ENCODE results near the gene ZNF691. TPM values are rescaled to one million over a fixed set of nuclear protein-coding genes. Genes with fewer than 3 reads are reported as not detected.
"Not testable (repeated sequence)": the region's sequence is repeated elsewhere in the genome, so short reads cannot be mapped to it uniquely, and the experiment has no call there.

ZNF691 gene
- polyA plus RNA-seq, 1 donor: 10.8 TPM

DNA sequence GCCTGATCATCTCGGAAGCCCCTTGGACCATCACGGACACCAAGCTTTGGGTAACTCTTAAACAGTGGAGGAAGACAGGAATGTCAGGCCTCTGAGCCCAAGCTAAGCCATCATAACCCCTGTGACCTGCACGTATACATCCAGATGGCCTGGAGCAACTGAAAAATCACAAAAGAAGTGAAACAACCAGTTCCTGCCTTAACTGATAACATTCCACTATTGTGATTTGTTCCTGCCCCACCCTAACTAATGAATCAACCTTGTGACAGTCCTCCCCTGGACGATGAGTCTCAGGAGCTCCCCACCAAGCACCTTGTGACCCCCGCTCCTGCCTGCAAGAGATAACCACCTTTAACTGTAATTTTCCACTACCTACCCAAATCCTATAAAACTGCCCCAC is 13.0 kb downstream of the ZNF691 start:
- not testable (repeated sequence) for DNase-seq (ENCODE audit: low read depth)

DNA sequence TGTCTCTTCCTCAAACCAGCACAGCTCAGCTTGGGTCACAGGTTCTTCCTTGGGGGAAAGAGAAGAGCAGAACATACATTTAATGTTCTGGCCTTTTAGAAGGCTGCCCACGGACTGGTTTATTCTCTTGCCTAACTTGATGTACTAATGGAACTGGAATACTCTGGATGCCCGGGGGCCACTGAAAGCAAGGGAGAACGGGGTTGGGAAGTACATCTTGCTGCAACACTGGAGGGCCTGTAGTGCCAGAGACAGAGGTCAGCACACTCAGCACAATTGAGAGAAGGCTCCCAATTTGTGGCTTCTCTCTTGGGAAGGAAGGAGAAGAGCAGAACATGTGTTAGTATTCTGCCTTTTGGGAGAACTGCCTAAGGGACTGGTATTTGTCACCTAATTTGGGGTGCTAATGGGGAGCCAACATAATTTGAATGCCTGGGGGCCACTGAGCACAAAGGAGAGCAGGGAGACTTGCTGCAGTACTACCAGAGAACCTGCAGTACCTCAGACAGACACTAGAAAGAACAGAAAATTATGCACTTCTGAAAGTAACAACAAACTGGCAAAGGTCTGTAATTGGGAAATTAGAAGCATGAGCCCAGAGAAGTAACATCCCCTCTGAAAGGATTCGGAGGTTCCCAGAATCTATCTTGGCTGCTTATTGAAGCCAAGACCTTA is 14.1 kb downstream of the ZNF691 start:
- no peak for DNase-seq (ENCODE audit: low read depth)

DNA sequence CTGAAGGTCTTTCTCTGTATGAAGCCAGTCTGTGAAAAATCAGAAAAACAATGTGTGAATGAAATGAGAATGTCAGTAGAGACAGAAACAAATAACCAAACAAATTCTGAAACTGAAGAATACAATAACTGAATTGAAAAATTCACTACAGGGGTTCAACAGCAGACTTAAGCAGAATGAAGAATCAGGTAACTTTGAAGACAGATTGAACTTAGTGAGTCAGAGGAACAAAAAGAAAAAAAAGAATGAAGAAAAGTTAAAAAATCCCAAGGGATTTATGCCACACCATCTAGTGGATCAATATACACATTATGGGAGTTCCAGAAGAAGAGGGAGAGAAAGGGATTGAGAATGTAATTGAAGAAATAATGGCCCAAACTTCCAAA is 14.6 kb downstream of the ZNF691 start:
- no peak for DNase-seq (ENCODE audit: low read depth)

DNA sequence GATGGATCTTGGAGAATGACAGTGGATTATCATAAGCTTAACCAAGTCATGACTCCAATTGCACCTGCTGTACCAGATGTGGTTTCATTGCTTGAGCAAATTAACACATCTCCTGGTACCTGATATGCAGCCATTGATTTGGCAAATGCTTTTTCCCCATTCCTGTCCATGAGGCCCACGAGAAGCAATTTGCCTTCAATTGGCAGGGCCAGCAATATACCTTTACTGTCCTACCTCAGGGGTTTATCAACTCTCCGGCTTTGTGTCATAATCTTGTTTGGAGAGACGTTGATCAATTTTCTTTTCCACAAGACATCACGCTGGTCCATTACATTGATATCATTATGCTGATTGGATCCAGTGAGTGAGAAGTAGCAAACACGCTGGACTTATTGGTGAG is 20.1 kb downstream of the ZNF691 start:
- DNase-seq (ENCODE audit: low read depth): no peak

DNA sequence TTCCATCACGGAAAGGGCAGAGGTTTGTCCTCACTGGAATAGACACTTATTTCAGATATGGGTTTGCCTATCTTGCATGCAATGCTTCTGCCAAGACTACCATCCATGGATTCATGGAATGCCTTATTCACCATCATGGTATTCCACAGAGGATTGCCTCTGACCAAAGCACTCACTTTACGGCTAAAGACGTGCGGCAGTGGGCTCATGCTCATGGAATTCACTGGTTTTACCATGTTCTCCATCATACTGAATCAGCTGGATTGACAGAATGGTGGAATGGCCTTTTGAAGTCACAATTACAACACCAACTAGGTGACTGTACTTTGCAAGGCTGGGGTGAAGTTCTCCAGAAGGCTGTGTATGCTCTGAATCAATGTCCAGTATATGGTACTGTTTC is 22.1 kb downstream of the ZNF691 start:
- not testable (repeated sequence) for DNase-seq (ENCODE audit: low read depth)

DNA sequence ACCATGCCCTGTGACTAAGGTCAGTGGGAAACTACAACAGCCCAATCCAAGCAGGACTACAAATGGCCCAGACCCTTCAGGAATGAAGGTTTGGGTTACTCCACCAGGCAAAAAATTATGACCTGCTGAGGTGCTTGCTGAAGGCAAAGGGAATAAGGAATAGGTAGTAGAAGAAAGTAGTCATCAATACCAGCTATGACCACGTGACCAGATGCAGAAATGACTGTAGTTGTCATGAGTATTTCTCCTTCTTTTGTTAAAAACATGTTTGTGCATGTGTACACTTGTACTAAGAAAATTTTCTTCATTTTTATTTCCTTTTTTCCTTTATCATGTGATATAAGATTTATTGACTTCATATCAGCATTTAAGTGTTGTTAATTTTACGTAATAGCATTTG is 22.8 kb downstream of the ZNF691 start:
- not testable (repeated sequence) for DNase-seq (ENCODE audit: low read depth)

DNA sequence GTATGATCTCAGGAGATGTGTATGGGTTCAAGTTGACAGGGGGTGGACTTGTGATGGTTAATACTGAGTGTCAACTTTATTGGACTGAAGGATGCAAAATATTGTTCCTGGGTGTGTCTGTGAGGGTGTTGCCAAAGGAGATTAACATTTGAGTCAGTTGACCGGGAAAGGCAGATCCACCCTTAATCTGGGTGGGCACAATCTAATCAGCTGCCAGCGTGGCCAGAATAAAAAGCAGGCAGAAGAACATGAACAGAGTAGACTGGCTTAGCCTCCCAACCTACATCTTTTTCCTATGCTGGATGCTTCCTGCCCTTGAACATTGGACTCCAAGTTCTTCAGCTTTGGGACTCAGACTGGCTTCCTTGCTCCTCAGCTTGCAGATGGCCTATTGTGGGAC is 23.3 kb downstream of the ZNF691 start:
- not testable (repeated sequence) for DNase-seq (ENCODE audit: low read depth)

DNA sequence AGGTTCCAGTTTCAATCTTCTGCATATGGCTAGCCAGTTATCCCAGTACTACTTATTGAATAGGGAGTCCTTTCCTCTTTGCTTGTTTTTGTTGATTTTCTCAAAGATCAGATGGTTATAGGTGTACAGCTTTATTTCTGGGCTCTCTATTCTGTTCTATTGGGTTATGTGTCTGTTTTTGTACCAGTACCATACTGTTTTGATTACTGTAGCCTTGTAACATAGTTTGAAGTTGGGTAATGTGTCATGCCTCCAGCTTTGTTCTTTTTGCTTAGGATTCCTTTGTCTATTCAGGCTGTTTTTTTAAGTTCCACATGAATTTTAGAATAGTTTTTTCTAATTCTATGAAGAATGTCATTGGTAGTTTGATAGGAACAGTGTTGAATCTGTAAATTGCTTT is 26.7 kb downstream of the ZNF691 start:
- DNase-seq (ENCODE audit: low read depth): not testable (repeated sequence)

DNA sequence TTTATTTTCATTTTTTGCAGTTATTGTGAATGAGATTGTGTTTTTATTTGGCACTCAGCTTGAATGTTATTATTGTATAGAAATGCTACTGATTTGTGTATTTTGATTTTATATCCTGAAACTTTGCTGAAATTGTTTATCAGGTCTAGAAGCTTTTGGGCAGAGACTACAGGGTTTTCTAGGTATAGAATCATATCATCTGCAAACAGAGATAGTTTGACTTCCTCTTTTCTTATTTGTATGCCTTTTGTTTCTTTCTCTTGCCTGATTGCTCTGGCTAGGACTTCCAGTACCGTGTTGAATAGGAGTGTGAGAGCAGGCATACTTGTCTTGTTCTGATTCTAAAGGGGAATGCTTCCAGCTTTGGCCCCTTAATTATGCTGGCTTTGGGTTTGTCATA is 27.3 kb downstream of the ZNF691 start:
- DNase-seq (ENCODE audit: low read depth): no peak

DNA sequence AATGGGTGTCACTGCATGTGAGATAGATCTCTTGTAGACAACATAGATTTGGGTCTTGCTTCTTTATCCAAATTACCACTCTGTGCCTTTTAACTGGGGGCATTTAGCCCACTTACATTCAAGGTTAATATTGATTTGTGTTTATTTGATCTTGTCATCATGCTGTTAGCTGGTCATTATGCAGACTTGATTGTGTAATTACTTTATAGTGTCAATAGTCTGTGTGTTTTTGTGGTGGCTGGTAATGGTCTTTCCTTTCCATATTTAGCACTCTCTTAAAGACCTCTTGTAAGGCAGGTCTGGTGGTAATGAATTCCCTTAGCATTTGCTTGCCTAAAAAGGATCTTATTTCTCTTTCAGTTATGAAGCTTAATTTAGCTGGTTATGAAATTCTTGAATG is 29.6 kb downstream of the ZNF691 start:
- DNase-seq (ENCODE audit: low read depth): no peak

DNA sequence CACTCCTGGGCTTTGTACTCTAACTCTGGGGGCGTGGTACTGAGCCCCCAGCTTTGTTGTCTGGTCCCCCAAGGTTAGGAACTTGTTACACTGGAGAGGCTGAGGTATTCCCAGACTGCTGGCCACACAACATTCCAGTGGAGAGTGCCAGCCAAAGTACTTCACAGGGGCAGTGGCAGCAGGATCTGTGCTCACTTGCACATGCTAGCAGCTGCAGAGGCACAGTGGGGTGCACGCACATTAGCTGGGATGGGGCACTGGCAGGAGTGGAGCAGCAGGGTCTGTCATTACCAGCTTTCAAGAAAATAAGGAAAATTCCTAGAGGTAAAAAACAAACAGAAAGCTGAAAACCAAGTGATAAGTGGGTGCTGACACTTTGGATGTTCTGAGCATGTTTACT is 31.0 kb downstream of the ZNF691 start:
- DNase-seq (ENCODE audit: low read depth): no peak

DNA sequence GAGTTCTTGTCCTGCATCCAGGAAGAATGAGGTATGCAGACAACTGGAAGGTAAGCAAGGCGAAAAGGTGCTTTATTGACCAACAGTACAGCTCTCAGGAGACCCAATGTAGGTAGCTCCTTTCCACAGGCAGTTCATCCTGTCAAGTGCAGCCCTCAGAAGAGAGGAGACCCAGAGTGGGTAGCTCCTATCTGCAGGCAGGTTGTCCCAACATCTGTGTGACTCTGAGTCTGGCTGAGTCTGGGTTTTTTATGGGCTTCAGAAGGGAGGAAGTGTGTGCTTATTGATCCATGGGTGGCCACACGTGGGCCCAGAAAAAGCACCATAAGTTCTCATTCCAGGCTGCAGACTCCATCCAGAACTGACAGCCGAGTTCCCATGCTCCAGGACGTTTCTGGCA is 34.0 kb downstream of the ZNF691 start:
- no peak for DNase-seq (ENCODE audit: low read depth)

DNA sequence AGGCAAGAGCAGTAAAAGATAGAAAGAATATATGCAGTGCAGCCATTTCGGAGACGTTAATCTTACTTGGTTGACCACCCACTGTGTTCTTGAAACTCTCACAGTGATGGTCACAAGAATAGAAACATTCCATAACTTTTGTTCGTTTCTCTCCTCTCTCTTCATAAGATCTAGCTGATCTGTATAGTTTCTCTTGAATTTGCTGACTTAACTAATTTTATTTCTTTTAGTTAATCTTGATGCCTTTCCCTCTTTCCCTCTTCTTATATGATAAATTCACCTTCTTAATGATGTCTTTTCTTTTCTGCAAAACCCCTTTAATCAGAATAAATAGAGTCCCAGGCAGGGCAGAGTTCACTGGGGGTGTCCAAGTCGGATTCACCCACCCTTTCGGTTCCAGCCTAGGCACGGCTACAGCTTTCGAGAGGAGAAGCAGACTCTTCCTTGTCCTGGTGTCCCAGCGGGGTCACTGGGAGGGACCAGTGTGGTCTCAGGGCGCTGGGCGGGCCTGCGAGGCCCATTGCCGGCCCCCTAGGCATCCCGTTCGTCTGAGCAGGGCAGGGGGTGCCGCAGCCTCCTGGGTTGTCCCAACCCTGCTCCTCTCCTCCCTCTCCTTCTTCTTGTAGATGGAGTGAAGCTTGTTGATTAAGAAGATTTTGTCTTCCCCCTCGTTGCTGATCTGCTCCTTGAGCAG is 39.8 kb downstream of the ZNF691 start:
- DNase-seq (ENCODE audit: low read depth): no peak

DNA sequence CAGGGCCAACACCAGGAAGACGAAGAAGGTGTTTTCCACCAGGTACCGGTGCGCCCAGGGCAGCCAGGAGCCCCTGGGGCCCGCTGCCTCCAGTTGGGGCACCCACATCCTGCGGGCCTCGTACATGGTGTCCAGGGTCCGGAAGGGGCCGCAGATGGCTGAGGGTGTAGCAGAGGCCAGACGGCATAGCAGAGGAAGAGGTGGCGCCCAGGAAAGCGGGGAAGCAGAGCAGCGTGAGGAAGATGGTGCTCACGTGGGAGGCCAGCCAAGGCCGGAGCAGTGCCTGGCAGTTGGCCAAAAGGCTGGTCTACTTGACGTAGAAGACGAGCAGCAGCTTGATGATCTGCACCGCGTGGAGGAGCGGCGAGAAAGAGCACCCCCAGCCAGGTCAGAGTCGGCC is 40.4 kb downstream of the ZNF691 start:
- no peak for DNase-seq (ENCODE audit: low read depth)

DNA sequence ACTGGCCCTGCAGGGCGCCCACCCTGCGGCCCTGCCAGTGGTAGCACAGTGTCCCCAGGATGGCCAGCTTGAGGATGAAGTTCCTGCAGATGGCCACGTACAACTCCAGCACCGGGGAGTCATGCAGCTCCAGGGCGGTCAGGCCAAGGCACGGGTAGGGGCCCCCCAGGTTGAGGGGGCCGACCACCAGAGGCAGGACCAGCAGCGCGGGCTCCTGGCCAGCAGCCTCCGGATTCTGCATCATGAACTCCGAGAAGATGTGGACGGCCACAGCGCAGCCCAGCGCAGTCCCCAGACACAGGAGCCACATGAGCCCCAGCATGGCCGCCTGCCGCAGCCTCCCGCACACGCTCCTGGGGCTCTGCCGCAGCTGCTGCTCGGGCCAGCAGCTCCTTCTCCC is 41.0 kb downstream of the ZNF691 start:
- DNase-seq (ENCODE audit: low read depth): no peak

DNA sequence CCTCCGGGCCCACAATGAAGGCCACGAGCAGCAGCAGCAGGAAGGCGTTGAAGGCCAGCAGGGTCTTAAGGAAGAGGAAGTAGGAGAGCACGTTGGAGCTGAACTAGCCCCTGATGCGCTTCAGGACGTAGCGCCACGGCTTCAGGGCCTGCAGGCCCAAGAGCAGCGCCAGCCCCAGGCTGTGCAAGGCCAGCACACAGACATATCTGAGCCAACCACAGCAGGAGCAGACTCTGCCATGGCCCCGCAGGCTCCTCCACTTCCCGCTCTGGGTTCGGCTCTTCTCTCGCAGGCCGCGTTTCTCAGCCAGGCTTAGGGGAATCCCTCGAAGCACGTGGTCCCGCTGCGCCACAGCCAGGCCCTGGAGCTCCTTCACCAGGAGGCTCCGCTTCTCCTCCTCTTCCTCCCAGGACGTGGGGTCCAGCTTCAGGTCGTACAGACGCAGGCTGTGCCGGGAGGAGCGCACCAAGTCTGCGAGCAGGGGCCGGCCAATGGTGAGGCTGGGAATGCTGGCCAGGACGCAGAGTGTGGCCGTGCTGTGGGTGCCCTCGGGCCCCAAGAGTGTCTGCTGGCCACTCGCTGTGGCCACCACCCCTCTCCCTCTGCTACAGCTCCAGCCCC is 41.7 kb downstream of the ZNF691 start:
- no peak for DNase-seq (ENCODE audit: low read depth)

DNA sequence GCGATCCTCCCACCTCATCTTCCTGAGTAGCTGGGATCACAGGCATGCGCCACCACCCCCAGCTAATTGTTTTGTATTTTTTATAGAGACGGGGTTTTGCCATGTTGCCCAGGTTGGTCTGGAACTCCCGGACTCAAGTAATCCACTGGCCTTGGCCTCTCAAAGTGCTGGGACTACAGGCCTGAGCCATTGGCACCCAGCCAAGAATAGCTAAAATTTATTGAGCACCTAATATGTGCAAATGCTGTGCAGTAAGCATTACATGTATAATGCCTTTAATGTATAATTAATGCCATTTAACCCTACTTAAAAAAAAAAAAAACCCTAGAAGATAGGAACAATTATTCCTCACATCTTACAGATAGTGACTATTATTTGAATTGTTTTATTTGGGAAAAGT is 42.9 kb downstream of the ZNF691 start:
- no peak for DNase-seq (ENCODE audit: low read depth)

DNA sequence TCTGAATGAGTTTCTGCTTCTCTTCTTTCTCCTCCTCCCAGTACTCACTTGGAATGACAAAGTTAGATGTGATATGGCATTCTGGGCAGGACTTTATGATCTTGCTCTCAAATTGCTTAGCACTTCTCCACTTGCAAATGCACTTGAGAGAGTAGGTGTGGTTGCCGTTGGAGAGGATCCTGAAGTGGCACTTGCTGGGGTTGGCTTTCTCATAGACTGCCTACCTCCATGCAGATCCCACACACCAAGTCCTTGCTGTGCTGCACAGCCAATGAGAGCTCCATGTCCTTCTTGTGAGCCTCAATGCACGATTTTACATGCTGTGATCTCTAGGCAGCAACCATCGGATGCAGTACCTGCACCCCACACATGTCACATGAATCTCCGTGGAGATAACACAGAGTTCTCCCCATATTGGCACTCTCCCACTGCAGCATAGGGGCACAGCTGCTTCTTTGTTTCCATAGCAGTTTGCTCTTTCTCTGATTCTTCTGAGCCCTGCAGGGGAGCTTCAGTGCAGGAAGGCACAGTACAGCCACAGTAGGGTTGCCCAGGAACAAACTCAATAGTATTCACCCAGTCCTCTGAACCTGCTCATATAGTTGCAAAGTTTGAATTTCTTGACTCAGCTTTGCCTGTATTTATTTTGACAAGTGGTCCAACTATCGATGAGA is 45.2 kb downstream of the ZNF691 start:
- no peak for DNase-seq (ENCODE audit: low read depth)

DNA sequence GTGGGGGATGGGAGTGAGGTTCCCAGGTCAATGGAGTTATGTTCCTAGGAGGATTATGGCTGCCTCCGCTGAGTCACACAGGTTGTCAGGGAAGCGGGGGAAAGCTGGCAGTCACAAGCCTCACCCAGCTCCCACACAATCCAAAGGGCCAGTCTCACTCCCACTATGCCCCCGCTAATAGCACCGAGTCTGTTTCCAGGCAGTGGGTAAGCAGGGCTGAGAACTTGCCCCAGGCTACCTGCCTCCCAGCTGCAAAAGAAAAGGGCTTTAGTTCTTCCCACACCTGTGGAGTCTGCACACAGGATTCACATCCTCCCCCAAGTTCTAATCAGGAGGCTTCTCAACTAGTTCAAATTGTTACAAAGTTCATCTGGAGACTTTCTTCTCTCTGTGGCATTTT is 53.5 kb downstream of the ZNF691 start:
- not testable (repeated sequence) for DNase-seq (ENCODE audit: low read depth)
